Smooth muscle cell of the umbilical artery (primary cell): Measurements from ENCODE around the gene OR2M5. TPM values are rescaled to one million over a fixed set of nuclear protein-coding genes. Genes with fewer than 3 reads are reported as not detected.

ENCODE experiments used
- total RNA-seq: library from RNA; depleted of rRNA; stranded (reverse); fragments of >200 nt; gene quantifications from 2 replicates; pipeline ENCODE4 v1.2.3, GENCODE V29; 2014

OR2M5 gene, protein sequence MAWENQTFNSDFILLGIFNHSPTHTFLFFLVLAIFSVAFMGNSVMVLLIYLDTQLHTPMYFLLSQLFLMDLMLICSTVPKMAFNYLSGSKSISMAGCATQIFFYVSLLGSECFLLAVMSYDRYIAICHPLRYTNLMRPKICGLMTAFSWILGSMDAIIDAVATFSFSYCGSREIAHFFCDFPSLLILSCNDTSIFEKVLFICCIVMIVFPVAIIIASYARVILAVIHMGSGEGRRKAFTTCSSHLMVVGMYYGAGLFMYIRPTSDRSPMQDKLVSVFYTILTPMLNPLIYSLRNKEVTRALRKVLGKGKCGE
- total RNA-seq: not detected in 2 replicates

DNA sequence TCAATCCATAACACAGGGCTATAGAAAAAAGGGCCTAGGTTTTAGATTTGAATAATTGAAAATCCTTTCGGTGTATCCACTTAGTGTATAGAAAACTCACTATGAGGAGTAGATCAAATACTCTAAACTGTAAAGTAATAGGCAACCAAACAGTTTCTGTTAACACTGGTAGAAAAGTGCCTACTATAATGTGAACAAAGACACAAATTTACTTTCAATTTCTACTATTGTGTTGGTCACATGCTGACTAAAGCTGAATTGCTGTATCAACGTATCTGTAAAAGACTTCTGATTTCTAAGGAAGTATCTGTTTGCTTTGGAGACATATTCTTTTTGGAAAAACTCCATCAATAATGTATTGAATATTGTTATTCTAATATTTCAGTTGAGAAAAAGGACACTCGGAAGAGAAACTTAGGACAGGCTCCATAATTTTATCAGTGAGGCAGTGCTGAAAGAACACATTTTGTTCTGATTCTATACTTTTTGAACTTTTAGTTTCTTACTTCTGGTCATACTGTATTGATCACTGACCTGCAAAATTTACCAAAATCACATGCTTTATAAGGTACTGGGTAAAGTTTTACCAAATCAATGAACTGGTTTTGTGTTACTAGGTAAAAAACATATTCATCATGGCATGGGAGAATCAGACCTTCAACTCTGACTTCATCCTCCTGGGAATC is at the start of gene OR2M5:
Gene OR2M5, plus strand, starts transcription at position 636 of the 686 bp plus-strand sequence. Its CDS starts 0 bp downstream, at position 636.

DNA sequence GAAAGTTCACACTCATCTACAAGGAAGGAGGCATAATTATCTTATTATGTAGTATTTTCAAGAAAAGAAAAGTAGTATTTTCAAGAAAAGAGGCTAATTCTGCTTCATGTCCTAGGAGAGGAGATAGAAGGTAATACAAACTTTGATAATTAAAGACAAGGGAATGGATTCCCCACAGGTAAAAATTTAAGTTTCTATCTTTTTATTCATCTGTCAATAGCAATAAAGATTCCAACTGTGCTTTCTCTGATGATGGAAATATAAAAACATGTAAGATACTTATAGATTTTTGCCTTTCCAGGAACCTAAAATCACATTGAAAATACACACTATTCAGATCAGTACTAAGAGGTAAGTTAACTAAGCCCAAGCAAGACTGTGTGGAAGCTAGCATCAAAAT is 29.6 kb downstream of the OR2M5 start, which contains the start of gene OR2M2:
Gene OR2M2, plus strand, starts transcription at position 301 of the 400 bp plus-strand sequence. CDS start 5,165 bp downstream, outside the sequence.

Other genes starting within 250 kb of the OR2M5 start
- gene OR2W3, start 249.6 kb upstream of the OR2M5 start, total RNA-seq: not detected in 2 replicates
- gene OR2T8, start 224.9 kb upstream of the OR2M5 start, total RNA-seq: not detected in 2 replicates
- gene OR2AJ1, start 220.3 kb upstream of the OR2M5 start, total RNA-seq: not detected in 2 replicates
- not detected in 2 replicates for gene OR2L8, start 196.3 kb upstream of the OR2M5 start, total RNA-seq
- gene OR2AK2, start 179.9 kb upstream of the OR2M5 start, total RNA-seq: not detected in 2 replicates
- not detected in 2 replicates for gene OR2L5, start 131.5 kb upstream of the OR2M5 start, total RNA-seq
- not detected in 2 replicates for gene OR2L2, start 115.1 kb upstream of the OR2M5 start, total RNA-seq
- not detected in 2 replicates for gene OR2L3, start 98.3 kb upstream of the OR2M5 start, total RNA-seq
- gene OR2L13, start 50.0 kb upstream of the OR2M5 start, total RNA-seq: not detected in 2 replicates
- not detected in 2 replicates for gene OR2M2, start 29.7 kb downstream of the OR2M5 start, total RNA-seq
- gene OR2M3, start 52.1 kb downstream of the OR2M5 start, total RNA-seq: not detected in 2 replicates
- not detected in 2 replicates for gene OR2M4, start 86.3 kb downstream of the OR2M5 start, total RNA-seq
- gene OR2T33, start 132.8 kb downstream of the OR2M5 start, total RNA-seq: not detected in 2 replicates
- not detected in 2 replicates for gene OR2T12, start 158.3 kb downstream of the OR2M5 start, total RNA-seq
- gene OR2M7, start 179.4 kb downstream of the OR2M5 start, total RNA-seq: not detected in 2 replicates
- gene OR14C36, start 203.6 kb downstream of the OR2M5 start, total RNA-seq: not detected in 2 replicates
- not detected in 2 replicates for gene OR2T4, start 216.5 kb downstream of the OR2M5 start, total RNA-seq
- gene OR2T6, start 230.6 kb downstream of the OR2M5 start, total RNA-seq: not detected in 2 replicates